Measurements from ENCODE around the gene WDR4.
A peak's percentile ranks its signal among the peaks of the same experiment; 100 is the strongest.
"Not testable (repeated sequence)": the region's sequence is repeated elsewhere in the genome, so short reads cannot be mapped to it uniquely, and the experiment has no call there.

The WDR4 gene

DNA sequence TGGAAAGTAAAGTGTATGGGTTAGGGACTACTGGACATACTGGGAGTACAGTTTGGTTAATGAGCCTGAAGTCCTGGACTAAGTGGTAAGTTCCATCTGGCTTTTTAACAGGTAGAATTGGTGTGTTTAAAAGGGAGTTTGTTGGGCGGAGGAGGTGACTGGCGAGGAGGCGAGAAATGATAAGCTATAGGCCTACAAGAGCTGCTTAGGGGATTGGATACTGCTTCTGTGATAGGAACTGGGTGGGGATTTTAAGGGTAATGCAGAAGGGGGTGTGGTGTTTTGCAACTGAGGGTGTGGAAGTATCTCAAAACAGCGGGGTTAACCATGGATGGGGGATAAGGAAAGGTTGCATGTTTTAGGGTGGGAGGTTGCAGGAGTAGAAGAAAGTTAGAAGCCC is 42.6 kb upstream of the WDR4 start:
- TF ChIP-seq, protein P1, sequence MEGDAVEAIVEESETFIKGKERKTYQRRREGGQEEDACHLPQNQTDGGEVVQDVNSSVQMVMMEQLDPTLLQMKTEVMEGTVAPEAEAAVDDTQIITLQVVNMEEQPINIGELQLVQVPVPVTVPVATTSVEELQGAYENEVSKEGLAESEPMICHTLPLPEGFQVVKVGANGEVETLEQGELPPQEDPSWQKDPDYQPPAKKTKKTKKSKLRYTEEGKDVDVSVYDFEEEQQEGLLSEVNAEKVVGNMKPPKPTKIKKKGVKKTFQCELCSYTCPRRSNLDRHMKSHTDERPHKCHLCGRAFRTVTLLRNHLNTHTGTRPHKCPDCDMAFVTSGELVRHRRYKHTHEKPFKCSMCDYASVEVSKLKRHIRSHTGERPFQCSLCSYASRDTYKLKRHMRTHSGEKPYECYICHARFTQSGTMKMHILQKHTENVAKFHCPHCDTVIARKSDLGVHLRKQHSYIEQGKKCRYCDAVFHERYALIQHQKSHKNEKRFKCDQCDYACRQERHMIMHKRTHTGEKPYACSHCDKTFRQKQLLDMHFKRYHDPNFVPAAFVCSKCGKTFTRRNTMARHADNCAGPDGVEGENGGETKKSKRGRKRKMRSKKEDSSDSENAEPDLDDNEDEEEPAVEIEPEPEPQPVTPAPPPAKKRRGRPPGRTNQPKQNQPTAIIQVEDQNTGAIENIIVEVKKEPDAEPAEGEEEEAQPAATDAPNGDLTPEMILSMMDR (conservative IDR thresholded peaks at IDR 0.05; ENCODE audit: low read length), result no peak
- DNase-seq (ENCODE audit: low read depth), result no peak
- no peak overlapping the region for H3K4me3 ChIP-seq (ENCODE audit: low read length)

DNA sequence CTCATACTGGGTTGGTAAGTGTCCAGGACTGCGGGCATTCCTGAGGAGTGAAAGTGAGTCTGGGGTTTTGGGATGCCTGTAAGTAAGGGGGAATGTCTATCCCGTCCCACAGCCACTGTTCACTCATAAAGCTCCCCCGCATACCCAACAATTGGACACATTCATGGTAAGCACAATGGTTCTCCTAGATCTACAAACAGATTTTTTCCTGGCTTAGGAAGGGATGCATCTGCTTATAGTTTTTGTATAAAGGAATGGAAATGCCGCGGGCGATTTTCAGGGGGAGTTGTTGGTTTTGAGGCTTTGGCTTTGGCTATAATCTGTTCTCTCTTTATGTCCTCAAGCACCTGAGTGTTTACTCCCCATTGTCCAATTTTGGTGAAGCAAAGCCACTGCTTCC is 39.0 kb upstream of the WDR4 start:
- TF ChIP-seq, protein P1 (conservative IDR thresholded peaks at IDR 0.05; ENCODE audit: low read length), result no peak
- DNase-seq (ENCODE audit: low read depth), result no peak
- H3K4me3 ChIP-seq (ENCODE audit: low read length), result no peak overlapping the region

DNA sequence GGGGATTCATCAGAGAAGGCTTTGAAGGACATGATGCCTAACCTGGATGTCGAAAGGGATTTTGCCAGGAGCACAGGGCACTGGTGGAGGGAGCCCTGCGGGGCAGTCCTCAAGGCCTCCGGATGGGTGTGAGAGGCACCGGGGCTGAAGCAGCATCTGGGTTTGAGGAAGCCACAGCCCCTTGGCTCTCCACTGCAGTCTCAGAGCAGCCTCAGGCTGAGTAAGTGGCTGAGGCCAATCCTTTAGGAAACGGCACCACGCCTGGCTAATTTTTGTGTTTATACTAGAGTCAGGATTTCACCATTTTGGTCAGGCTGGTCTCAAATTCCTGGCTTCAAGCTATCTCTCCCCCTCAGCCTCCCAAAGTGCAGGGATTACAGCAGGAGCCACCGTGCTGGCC is 34.1 kb upstream of the WDR4 start:
- H3K4me3 ChIP-seq (ENCODE audit: low read length), result no peak overlapping the region
- TF ChIP-seq, protein P1 (conservative IDR thresholded peaks at IDR 0.05; ENCODE audit: low read length), result no peak
- peak; percentile 12 for DNase-seq (ENCODE audit: low read depth)

DNA sequence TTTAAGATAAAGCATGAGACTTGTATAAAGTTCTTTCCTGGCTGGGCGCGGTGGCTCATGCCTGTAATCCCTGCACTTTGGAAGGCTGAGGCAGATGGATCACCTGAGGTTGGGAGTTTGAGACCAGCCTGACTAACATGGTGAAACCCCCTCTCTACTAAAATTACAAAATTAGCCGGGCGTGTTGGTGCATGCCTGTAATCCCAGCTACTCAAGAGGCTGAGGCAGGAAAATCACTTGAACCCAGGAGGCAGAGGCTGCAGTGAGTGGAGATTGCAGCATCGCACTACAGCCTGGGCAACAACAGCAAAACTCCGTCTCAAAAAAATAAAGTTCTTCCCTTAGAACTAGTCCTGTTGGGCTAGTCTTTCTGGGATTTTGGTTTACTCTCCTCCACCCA is 32.6 kb upstream of the WDR4 start:
- DNase-seq (ENCODE audit: low read depth); H3K4me3 ChIP-seq (ENCODE audit: low read length): not testable (repeated sequence)

DNA sequence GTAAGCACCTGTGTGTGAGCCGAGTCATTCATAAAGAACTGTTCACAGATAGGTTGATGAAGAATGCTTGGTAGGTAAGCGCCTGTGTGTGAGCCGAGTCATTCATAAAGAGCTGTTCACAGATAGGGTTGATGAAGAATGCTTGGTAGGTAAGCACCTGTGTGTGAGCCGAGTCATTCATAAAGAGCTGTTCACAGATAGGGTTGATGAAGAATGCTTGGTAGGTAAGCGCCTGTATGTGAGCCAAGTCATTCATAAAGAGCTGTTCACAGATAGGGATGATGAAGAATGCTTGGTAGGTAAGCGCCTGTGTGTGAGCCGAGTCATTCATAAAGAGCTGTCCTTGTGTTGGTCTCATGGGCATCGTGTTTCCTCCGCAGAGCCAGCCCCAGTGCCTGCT is 29.1 kb upstream of the WDR4 start:
- DNase-seq (ENCODE audit: low read depth), result not testable (repeated sequence)

DNA sequence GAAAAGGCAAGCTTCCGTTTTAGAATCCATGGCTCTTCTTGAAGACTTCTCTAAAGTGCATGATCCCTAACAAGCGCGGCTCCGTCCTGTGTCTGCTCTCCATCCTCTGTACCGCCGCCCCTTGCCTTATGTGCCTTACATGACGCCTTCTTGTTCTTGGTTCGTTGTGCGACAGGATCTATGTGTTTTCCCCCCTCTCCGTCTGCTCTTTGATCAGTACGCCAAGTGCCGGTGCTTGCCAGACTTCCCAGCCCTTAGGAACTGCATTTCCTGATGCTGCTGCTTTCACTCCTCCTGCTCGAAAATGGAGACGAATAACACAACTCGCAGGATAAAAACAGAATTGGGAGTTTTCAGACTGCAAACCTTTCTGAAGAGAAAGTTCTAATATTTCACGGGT is 26.9 kb upstream of the WDR4 start:
- TF ChIP-seq, protein P1 (conservative IDR thresholded peaks at IDR 0.05; ENCODE audit: low read length), result no peak
- H3K4me3 ChIP-seq (ENCODE audit: low read length), result no peak overlapping the region
- DNase-seq (ENCODE audit: low read depth), result no peak

More for the DNA sequence above, 29.1 kb upstream of the WDR4 start:
- not testable (repeated sequence) for H3K4me3 ChIP-seq (ENCODE audit: low read length)

DNA sequence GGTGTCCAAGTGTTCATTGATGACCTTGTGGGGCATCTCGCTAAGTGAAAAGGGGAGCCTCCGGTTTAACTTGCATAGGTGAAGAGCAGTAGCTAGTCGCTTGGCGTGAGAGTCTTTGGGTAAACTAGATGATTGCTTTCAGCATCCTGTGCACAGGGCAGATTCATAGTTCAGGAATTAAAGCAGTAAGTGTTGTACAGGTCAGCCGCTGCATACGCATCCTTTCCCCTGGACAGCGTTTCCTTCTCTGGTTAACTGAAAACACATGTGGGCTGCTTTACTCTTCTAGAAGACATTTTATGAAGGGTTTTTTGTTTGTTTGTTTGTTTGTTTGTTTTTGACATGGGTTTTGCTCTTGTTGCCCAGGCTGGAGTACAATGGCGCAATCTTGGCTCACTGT is 25.9 kb upstream of the WDR4 start:
- TF ChIP-seq, protein P1 (conservative IDR thresholded peaks at IDR 0.05; ENCODE audit: low read length), result no peak
- H3K4me3 ChIP-seq (ENCODE audit: low read length), result no peak overlapping the region
- DNase-seq (ENCODE audit: low read depth), result peak; percentile 51

DNA sequence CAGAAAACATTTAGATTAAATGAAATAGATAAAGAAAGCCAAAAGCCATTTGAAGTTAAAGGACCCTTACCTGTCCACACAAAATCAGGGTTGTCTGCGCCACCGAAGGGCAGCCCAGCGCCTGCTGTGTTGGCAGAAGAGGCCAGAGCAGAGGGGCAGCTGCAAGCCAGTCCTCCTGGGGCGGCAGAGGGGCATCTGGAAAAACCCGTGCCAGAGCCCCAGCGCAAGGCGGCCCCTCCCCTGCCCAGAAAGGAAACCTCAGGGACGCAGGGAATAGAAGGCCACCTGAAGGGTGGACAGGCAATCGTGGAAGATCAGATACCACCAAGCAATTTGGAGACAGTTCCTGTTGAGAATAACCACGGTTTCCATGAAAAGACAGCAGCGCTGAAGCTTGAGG is 24.5 kb upstream of the WDR4 start:
- no peak overlapping the region for H3K4me3 ChIP-seq (ENCODE audit: low read length)
- TF ChIP-seq, protein P1 (conservative IDR thresholded peaks at IDR 0.05; ENCODE audit: low read length), result no peak
- DNase-seq (ENCODE audit: low read depth), result no peak
